H1 (cell line): ENCODE measurements around the gene TTC27. TPM values are rescaled to one million over a fixed set of nuclear protein-coding genes. Genes with fewer than 3 reads are reported as not detected.

Experiments
- SIX5 ChIP-seq: IDR thresholded peaks from 2 replicates; pipeline ENCODE4 v1.6.1; 2011; ENCODE audit warnings: mild to moderate bottlenecking, low read depth, low read length
- polyA plus RNA-seq, 7 experiments: library from polyadenylated mRNA; depleted of rRNA in 3 of 7; stranded (reverse) in 5 of 7; unstranded in 2 of 7; fragments of >200 nt in 5 of 7; fragments of 200-250 nt in 2 of 7; gene quantifications; 1 replicate in 5 of 7; 2 replicates in 1 of 7; 4 replicates in 1 of 7; pipeline versions ENCODE4 v1.2.1 to v1.2.3, GENCODE V29; 2011 to 2013; ENCODE audit warnings: missing spikeins in 2 of 7, mixed read lengths in 2 of 7
- total RNA-seq: library from RNA; stranded (reverse); fragmentation: NEBNext Ultra II Directional; extraction: Animal tissue kit (Norgen Biotek cat#: 25700); gene quantifications from 2 replicates; pipeline ENCODE4 v1.2.1, GENCODE V29; 2021
- TF ChIP-seq, protein P1 (sequence below), 3 experiments: IDR thresholded peaks; 1 replicate in 2 of 3; 2 replicates in 1 of 3; pipeline versions ENCODE4 v1.5.1 to v1.6.1; 2011; ENCODE audit warnings: low read length in 3 of 3, mild to moderate bottlenecking in 3 of 3, inconsistent platforms in 2 of 3, low read depth in 1 of 3, moderate library complexity in 1 of 3; ENCODE audit not compliant: insufficient read depth in 1 of 3; ENCODE audit errors: control extremely low read depth in 1 of 3

The TTC27 gene
- total and polyA plus RNA-seq, 2 of the 8 experiments (the other 6 are each of a cell fraction or from before 2014, with no cell fraction given), result 13.8 to 29.1 TPM

DNA sequence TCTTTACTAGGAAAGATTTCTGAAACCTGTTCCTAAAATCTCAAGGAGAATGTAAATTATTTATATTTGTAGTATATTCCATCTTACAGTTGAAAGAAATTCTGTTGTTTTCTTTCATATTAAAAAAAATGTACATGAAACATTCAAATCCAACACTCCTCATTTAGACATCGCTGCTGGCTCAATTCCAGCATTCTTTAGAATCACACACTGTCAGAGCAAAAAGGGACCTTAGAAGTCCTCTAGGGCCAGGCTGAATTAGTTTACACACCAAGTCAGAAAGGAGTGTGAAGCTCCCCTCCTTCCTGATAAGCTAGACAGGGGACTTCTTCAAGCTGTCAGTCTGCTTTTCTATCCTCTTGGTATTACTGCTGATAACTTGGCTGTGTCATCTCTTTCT lies 160.3 kb downstream of the TTC27 start (continued):
- TF ChIP-seq, protein P1, sequence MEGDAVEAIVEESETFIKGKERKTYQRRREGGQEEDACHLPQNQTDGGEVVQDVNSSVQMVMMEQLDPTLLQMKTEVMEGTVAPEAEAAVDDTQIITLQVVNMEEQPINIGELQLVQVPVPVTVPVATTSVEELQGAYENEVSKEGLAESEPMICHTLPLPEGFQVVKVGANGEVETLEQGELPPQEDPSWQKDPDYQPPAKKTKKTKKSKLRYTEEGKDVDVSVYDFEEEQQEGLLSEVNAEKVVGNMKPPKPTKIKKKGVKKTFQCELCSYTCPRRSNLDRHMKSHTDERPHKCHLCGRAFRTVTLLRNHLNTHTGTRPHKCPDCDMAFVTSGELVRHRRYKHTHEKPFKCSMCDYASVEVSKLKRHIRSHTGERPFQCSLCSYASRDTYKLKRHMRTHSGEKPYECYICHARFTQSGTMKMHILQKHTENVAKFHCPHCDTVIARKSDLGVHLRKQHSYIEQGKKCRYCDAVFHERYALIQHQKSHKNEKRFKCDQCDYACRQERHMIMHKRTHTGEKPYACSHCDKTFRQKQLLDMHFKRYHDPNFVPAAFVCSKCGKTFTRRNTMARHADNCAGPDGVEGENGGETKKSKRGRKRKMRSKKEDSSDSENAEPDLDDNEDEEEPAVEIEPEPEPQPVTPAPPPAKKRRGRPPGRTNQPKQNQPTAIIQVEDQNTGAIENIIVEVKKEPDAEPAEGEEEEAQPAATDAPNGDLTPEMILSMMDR (IDR thresholded peaks at IDR 0.05; ENCODE audit: control extremely low read depth in 1 of 3, insufficient read depth in 1 of 3, low read depth in 1 of 3, low read length in 3 of 3), result no peak
- TF ChIP-seq SIX5, result no peak
